Omental fat pad (tissue), 4 donors: Measurements from ENCODE around the gene OR52E5. TPM values are rescaled to one million over a fixed set of nuclear protein-coding genes. Genes with fewer than 3 reads are reported as not detected.

Experiments
- ATAC-seq: fragments of 150-250 bp; one replicate; pipeline ENCODE4 v1.9.1; 2016; ENCODE audit warnings: mild to moderate bottlenecking, moderate library complexity; ENCODE audit not compliant: low FRiP score
- DNase-seq: peaks from one replicate; pipeline ENCODE4 v3.0.0-alpha.2; 2019; ENCODE audit warnings: low spot score
- total RNA-seq, 4 donors: library from RNA; depleted of rRNA; stranded (reverse); fragments of >200 nt; gene quantifications; one replicate each; pipeline ENCODE4 v1.1.0, GENCODE V29; 2016
- TF ChIP-seq, protein P1 (sequence below), 3 donors: fragments of 450-650 bp; IDR thresholded peaks; one replicate each; pipeline ENCODE4 v1.5.1; 2016 to 2017; ENCODE audit warnings: antibody characterized with exemption in 3 of 3, mild to moderate bottlenecking in 3 of 3, moderate library complexity in 2 of 3

OR52E5 gene
- total RNA-seq, 4 donors from 2014 or later: not detected

DNA sequence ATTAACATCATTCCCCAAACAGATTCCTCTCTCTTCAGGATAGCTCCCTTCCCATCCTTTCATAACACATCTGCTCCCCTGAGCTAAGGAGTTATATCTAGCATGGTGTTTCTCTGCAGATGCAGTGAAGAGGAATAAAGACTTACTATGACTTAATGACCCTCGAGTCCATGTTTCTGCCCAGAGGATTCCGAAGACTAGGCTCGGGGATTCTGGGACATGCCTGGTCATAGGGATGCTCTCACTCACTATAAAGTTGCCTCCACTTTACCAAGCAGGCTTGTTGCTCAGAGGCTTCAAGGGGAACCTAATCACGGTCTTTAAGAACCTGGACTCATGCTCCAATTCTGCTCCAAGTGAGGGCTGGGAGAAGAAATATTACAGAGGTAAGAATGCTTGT is 12.7 kb upstream of the OR52E5 start, which contains the start of gene OR52E4:
OR52E4 (plus strand) TSS at position 301 of the 400 bp plus-strand sequence. CDS start 3,664 bp downstream, outside the sequence.
- ATAC-seq: no peak
- TF ChIP-seq, protein P1, sequence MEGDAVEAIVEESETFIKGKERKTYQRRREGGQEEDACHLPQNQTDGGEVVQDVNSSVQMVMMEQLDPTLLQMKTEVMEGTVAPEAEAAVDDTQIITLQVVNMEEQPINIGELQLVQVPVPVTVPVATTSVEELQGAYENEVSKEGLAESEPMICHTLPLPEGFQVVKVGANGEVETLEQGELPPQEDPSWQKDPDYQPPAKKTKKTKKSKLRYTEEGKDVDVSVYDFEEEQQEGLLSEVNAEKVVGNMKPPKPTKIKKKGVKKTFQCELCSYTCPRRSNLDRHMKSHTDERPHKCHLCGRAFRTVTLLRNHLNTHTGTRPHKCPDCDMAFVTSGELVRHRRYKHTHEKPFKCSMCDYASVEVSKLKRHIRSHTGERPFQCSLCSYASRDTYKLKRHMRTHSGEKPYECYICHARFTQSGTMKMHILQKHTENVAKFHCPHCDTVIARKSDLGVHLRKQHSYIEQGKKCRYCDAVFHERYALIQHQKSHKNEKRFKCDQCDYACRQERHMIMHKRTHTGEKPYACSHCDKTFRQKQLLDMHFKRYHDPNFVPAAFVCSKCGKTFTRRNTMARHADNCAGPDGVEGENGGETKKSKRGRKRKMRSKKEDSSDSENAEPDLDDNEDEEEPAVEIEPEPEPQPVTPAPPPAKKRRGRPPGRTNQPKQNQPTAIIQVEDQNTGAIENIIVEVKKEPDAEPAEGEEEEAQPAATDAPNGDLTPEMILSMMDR (IDR thresholded peaks at IDR 0.05): no peak
- DNase-seq: no peak

DNA sequence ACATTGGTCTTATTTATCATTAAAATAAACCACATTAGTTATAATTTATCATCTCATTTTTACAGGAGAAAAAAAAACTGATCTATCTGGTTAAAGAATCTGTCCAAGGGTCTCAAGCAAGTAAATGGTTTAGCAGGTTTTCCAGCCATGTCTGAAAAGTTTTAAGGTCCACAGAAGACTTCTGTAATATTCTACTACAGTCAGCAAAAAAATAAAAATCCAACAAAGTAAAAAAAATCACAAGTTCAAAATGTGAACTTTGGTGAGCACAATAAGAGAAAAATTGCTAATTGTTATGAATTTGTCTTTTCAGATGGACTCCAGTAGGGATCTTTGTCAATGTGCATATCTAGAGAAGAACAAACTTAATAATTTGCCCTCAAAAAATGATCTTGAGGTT is 11.3 kb upstream of the OR52E5 start:
- ATAC-seq: no peak
- TF ChIP-seq, protein P1 (IDR thresholded peaks at IDR 0.05): no peak
- no peak for DNase-seq

DNA sequence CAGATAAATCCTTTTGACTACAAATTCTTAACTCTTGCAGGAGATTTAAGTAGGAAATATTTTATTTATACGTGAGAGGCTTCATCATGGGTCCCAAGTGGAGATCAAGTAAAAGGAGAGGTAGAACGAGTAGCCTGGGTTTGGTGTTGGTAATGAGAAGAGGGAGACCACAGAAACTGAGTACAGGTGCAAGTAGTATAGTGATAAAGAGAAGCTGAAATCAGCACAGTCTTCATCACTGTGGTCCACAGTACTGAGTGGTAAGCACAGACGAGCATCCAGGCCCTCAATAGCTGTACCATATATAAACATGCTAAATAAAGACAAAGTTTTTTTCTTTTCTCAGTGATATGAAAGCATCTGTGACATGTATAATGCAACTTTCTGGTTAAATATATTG is 5.8 kb upstream of the OR52E5 start:
- TF ChIP-seq, protein P1 (IDR thresholded peaks at IDR 0.05): no peak
- DNase-seq (no peak), ATAC-seq (no peak)

DNA sequence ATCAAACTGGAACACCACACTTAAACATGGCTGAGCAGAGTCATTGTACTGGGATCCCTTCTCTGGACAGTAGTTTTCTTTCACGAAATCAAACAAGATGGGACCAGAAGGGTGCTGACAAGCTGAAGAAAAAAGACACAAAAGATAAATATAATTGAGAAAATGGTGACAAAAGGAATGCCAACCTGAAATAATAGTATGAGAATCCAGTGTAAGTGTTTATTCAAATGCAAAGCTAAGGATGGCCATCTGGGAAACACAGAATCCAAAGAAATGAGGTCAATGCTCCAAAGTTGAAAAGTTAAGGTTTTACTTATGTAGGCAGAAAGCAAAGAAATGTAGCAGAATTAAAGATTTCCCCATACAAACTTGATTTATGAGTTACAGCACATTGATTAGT is 5.3 kb upstream of the OR52E5 start:
- TF ChIP-seq, protein P1 (IDR thresholded peaks at IDR 0.05): no peak
- DNase-seq (no peak), ATAC-seq (no peak)

DNA sequence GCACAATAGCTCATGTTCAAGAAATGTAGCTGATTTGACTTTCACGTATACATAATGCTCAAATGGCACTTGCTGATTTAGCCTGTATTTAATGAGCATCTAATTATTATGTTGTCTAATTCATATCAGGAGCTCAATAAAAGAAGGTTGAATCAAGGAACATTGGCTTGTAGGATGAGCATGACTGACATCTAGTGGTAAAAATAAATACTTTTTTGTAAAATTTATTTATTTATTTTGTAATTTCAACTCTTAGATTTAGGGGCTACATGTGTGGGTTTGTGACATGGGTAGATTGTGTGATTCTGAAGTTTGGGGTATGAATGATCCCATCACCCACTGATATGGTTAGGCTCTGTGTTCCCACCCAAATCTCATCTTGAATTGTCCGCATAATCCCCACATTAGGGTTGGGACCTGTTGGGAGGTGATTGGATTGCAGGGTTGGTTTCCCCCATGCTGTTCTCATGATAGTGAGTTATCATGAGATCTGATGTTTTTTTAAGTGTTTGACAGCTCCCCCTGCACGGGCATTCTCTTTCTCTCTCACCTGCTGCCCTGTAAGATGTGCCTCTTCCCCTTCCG is 1.7 kb upstream of the OR52E5 start:
- TF ChIP-seq, protein P1 (IDR thresholded peaks at IDR 0.05): no peak
- ATAC-seq: no peak

DNA sequence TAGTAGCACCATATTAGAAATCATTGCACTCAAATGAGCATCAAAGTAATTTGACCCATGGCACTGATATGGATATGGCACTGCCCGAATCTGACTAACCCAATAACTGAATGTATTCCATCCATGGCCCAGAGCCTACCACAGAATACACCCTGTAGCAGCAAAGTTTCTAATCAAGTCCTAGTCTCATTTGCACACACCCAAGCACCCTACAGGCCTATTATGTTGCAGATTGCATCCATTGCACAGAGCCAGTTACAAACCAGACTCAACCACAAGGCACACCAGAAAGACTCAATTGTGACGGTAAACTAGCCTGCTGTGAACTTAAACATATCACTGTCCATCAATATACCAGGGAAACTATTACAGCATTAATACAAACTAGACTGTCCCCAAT is 6.5 kb downstream of the OR52E5 start:
- ATAC-seq: no peak
- TF ChIP-seq, protein P1 (IDR thresholded peaks at IDR 0.05): no peak
- no peak for DNase-seq

More for the DNA sequence above, 1.7 kb upstream of the OR52E5 start:
- no peak for DNase-seq

DNA sequence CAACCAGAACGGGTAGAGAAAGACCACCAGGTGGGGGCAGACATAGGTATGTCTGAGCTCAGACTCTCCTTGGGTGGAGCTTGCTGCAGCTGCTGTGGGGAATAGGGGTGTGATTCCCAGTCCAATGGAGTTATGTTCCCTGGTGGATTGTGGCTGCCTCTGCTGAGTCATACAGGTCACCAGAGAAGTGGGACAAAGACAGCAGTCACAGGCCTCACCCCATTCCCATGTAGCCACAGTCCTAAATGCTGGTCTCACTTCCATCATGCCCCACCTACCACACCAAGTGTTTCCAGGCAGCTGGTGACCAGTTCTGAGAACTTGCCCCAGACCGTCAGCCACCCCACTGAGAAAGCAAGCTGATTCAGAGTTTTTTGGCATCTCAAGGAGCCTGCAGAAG is 17.5 kb downstream of the OR52E5 start:
- no peak for ATAC-seq
- no peak for DNase-seq
- TF ChIP-seq, protein P1 (IDR thresholded peaks at IDR 0.05): no peak
